ENCODE results near the gene PANK2. TPM values are rescaled to one million over a fixed set of nuclear protein-coding genes. Genes with fewer than 3 reads are reported as not detected.
A peak's percentile ranks its signal among the peaks of the same experiment; 100 is the strongest.
"Not testable (repeated sequence)": the region's sequence is repeated elsewhere in the genome, so short reads cannot be mapped to it uniquely, and the experiment has no call there.

Gene PANK2
- total RNA-seq, 1 donor: 64.8 TPM

- DNase-seq (ENCODE audit: low read depth): peak; percentile 59
- peak overlapping the region; percentile 6 for H3K4me3 ChIP-seq (ENCODE audit: low read depth, low read length)
- no peak for TF ChIP-seq CTCF (IDR thresholded peaks at IDR 0.05; ENCODE audit: insufficient read depth, low read depth, low read length)
Observed at GRCh38 chr20:3901028-3901705, 12.0 kb downstream of the PANK2 start.

GRCh38 chr20:3901706-3902440, 12.7 kb downstream of the PANK2 start:
- peak overlapping the region; percentile 6 for H3K4me3 ChIP-seq (ENCODE audit: low read depth, low read length)
- no peak for TF ChIP-seq CTCF (IDR thresholded peaks at IDR 0.05; ENCODE audit: insufficient read depth, low read depth, low read length)
- DNase-seq (ENCODE audit: low read depth): no peak

- no peak overlapping the region for H3K4me3 ChIP-seq (ENCODE audit: low read depth, low read length)
- no peak for DNase-seq (ENCODE audit: low read depth)
- no peak for TF ChIP-seq CTCF (IDR thresholded peaks at IDR 0.05; ENCODE audit: insufficient read depth, low read depth, low read length)
Observed at GRCh38 chr20:3902446-3902845, 13.3 kb downstream of the PANK2 start.

- no peak for TF ChIP-seq CTCF (IDR thresholded peaks at IDR 0.05; ENCODE audit: insufficient read depth, low read depth, low read length)
- DNase-seq (ENCODE audit: low read depth): no peak
- no peak overlapping the region for H3K4me3 ChIP-seq (ENCODE audit: low read depth, low read length)
Observed at GRCh38 chr20:3904224-3904623, 15.0 kb downstream of the PANK2 start.

GRCh38 chr20:3904857-3905256, 15.7 kb downstream of the PANK2 start:
- TF ChIP-seq CTCF (IDR thresholded peaks at IDR 0.05; ENCODE audit: insufficient read depth, low read depth, low read length): no peak
- no peak for DNase-seq (ENCODE audit: low read depth)
- no peak overlapping the region for H3K4me3 ChIP-seq (ENCODE audit: low read depth, low read length)

- DNase-seq (ENCODE audit: low read depth); H3K4me3 ChIP-seq (ENCODE audit: low read depth, low read length): not testable (repeated sequence)
Observed at GRCh38 chr20:3906744-3907721, 17.8 kb downstream of the PANK2 start.

- TF ChIP-seq CTCF (IDR thresholded peaks at IDR 0.05; ENCODE audit: insufficient read depth, low read depth, low read length): no peak
- H3K4me3 ChIP-seq (ENCODE audit: low read depth, low read length): no peak overlapping the region
- DNase-seq (ENCODE audit: low read depth): no peak
Observed at GRCh38 chr20:3908667-3909066, 19.5 kb downstream of the PANK2 start.
